Stimulated activated CD8-positive, alpha-beta memory T cell treated with anti-CD3 and anti-CD28 coated beads, Interleukin-15, amount 100 ng/mL, for 48 hours (primary cell): ENCODE measurements around the gene ERO1B.

ENCODE experiments used
- DNase-seq, 2 donors: peaks; one replicate each; pipeline ENCODE4 v3.0.0-alpha.2; 2020; ENCODE audit warnings: low read depth in 2 of 2

The ERO1B gene

GRCh38 chr1:236301080-236301957 lies 19.6 kb upstream of the ERO1B start:
- no peak for DNase-seq

- DNase-seq = no peak
Observed at GRCh38 chr1:236297161-236297560, 15.4 kb upstream of the ERO1B start.

- DNase-seq = no peak
Observed at GRCh38 chr1:236292425-236292824, 10.7 kb upstream of the ERO1B start.

- no peak for DNase-seq
Observed at GRCh38 chr1:236289492-236290131, 7.9 kb upstream of the ERO1B start.

GRCh38 chr1:236288620-236288976 lies 6.8 kb upstream of the ERO1B start:
- DNase-seq = no peak

- DNase-seq = no peak
Observed at GRCh38 chr1:236287757-236288619, 6.2 kb upstream of the ERO1B start.

GRCh38 chr1:236287356-236287755 lies 5.6 kb upstream of the ERO1B start:
- no peak for DNase-seq

- DNase-seq = no peak
Observed at GRCh38 chr1:236284291-236284721, 2.5 kb upstream of the ERO1B start.

GRCh38 chr1:236282719-236283118 lies 961 bp upstream of the ERO1B start:
- no peak for DNase-seq

GRCh38 chr1:236282425-236282716 lies 613 bp upstream of the ERO1B start:
- DNase-seq = no peak

- DNase-seq = no peak
Observed at GRCh38 chr1:236281198-236281653, 532 bp downstream of the ERO1B start.

GRCh38 chr1:236280438-236281197 lies 1.1 kb downstream of the ERO1B start:
- DNase-seq = no peak

GRCh38 chr1:236275586-236275985 lies 6.2 kb downstream of the ERO1B start:
- DNase-seq = no peak

- DNase-seq = no peak
Observed at GRCh38 chr1:236275061-236275460, 6.7 kb downstream of the ERO1B start.

- no peak for DNase-seq
Observed at GRCh38 chr1:236273358-236273757, 8.4 kb downstream of the ERO1B start.

- no peak for DNase-seq
Observed at GRCh38 chr1:236269439-236269838, 12.3 kb downstream of the ERO1B start.

GRCh38 chr1:236261898-236262297 lies 19.9 kb downstream of the ERO1B start:
- no peak for DNase-seq

GRCh38 chr1:236261033-236261432 lies 20.7 kb downstream of the ERO1B start:
- DNase-seq = no peak

- DNase-seq = no peak
Observed at GRCh38 chr1:236259043-236259442, 22.7 kb downstream of the ERO1B start.

- no peak for DNase-seq
Observed at GRCh38 chr1:236258114-236258622, 23.6 kb downstream of the ERO1B start.

GRCh38 chr1:236257216-236257615 lies 24.5 kb downstream of the ERO1B start:
- no peak for DNase-seq
